Omental fat pad (tissue), 4 donors: ENCODE measurements around the gene HDAC7. TPM values are rescaled to one million over a fixed set of nuclear protein-coding genes. Genes with fewer than 3 reads are reported as not detected.
"Not testable (repeated sequence)": the region's sequence is repeated elsewhere in the genome, so short reads cannot be mapped to it uniquely, and the experiment has no call there.

Experiments
- ATAC-seq: fragments of 150-250 bp; one replicate; pipeline ENCODE4 v1.9.1; 2016; ENCODE audit warnings: mild to moderate bottlenecking, moderate library complexity; ENCODE audit not compliant: low FRiP score
- DNase-seq: peaks from one replicate; pipeline ENCODE4 v3.0.0-alpha.2; 2019; ENCODE audit warnings: low spot score
- total RNA-seq, 4 donors: library from RNA; depleted of rRNA; stranded (reverse); fragments of >200 nt; gene quantifications; one replicate each; pipeline ENCODE4 v1.1.0, GENCODE V29; 2016
- TF ChIP-seq, protein P1 (sequence below), 3 donors: fragments of 450-650 bp; IDR thresholded peaks; one replicate each; pipeline ENCODE4 v1.5.1; 2016 to 2017; ENCODE audit warnings: antibody characterized with exemption in 3 of 3, mild to moderate bottlenecking in 3 of 3, moderate library complexity in 2 of 3

The HDAC7 gene
- total RNA-seq, 4 donors from 2014 or later = 40.3 to 102 (median 62.9) TPM

DNA sequence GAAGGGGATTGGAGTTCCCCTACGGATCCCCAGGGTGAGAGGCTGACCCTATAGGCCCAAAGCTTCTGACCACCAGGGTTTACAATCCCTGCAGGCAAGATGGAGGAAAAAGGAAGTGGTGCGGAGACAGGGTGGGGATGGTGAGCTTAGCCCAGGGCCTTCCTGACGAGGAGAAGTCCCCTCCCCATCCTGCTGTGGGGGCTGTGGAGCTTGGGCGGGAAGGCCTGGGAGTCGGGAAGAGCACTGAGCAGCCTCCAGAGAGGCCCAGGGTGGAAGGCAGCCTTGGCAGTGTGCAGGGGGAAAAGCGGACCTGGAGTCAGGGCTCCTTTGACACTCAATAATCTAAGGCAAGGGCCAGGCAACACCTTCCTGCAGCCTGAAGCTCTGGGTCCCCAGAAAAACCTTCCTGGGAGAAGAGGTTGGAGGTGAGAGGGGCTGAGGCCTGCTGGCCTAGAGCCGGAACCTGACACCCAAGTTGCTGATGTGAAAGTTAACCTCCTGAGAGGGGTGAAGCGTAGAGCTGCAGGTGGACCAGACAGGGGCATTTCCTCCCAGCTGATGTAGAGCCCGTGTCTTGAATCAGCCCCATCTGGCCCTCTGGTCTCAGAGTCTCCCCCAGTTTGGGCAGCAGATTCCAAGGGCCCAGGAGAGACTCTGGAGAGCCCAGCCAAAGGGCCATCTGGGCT, 6.0 kb downstream of the HDAC7 start:
- ATAC-seq = peak; percentile 0
- DNase-seq = no peak
- TF ChIP-seq, protein P1, sequence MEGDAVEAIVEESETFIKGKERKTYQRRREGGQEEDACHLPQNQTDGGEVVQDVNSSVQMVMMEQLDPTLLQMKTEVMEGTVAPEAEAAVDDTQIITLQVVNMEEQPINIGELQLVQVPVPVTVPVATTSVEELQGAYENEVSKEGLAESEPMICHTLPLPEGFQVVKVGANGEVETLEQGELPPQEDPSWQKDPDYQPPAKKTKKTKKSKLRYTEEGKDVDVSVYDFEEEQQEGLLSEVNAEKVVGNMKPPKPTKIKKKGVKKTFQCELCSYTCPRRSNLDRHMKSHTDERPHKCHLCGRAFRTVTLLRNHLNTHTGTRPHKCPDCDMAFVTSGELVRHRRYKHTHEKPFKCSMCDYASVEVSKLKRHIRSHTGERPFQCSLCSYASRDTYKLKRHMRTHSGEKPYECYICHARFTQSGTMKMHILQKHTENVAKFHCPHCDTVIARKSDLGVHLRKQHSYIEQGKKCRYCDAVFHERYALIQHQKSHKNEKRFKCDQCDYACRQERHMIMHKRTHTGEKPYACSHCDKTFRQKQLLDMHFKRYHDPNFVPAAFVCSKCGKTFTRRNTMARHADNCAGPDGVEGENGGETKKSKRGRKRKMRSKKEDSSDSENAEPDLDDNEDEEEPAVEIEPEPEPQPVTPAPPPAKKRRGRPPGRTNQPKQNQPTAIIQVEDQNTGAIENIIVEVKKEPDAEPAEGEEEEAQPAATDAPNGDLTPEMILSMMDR (IDR thresholded peaks at IDR 0.05) = no peak

DNA sequence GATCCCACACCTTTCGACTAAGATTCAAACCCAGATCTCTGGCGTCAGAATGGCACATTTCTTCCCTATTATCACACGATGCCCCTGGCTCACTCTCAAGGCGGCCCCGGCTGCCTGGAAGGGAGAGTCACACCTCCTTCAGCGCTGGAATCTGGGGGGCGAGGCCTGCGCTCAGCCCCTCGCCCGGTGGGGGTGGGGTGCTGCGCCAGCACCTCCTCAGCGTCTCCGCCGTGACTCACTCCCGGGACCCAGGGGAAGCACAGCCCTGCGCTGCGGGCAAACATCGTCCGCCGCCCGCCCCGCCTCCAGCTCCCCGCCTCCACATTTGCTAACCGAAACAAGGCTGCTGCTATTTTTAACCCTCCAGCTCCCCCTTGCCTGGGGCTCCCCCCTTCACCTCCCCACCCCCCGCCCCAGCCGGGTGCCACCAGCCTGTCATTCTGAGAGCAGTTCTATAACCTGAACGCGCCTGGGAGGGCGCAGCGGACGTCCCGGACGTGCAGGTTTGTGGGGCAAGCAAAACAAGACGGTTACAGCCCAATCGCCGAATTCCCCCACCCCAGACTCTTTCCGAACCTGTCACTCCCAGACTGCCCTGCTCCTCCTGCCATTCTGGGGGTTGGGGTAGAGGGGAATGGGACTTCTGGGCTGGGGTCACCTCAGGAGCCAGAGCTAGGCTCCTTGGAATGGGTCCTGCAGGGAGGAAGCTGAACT, 6.7 kb downstream of the HDAC7 start:
- TF ChIP-seq, protein P1 (IDR thresholded peaks at IDR 0.05) = no peak
- peak; percentile 68 for DNase-seq
- ATAC-seq = peak; percentile 75

DNA sequence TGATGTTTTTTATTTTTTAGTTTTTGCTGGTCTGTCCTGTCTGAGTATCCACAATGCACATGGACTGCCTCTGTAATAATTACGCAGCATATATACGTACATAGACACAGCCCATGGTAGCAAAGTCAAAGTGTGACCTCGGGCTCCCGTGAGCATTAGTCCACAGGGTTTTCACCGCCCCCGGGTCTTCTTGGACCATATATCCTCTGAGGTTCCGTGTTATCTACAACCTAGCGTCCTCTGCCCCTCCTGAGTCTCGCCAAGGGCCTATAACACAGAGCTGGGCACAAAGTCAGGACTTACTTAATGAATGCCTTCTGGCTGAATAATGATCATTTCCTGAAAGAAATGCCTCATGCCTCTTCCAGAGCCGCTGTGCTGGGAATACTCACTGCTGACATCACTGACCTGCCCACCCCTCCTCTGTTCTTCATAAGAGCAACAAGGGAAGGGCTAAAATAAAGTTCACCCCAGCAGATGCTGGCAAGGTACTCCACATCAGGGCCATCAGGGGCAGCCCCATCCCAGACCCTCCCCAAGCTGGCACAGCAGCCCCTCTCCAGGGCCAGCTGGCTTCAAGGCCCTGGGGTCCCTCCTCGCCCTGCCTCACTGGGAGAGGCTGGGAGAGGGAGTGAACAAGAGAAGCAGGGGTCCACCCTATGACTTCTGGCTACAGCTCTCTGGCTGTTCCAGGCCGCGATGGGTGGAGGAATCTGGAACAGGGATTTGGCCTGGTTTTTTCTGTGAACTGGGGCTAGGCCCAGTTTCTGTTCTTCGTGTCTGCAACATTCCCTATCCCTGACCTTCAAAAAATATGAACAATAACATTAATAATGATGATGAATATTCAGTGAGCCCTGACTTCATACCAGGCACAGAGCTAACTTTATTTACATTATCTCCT, 7.9 kb downstream of the HDAC7 start:
- peak; percentile 60 for DNase-seq

DNA sequence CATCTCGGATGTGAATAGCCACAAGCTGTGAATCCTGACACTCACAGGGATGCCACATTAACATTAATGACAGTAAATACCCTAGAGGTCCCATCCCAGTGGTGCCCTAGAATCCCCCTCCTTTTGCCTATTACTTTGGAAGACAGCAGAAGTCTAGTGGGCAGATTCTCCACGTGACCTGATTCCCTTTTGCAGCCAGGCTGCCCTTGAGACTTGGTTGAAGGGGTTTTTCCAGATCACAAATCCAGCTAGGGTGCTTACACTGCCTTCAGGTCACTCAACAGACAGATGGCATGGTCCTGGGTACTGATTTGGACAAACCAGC, 8.7 kb downstream of the HDAC7 start:
- DNase-seq (no peak), ATAC-seq (no peak)
- TF ChIP-seq, protein P1 (IDR thresholded peaks at IDR 0.05) = no peak

More for the DNA sequence above, 7.9 kb downstream of the HDAC7 start:
- TF ChIP-seq, protein P1 (IDR thresholded peaks at IDR 0.05) = no peak
- peak; percentile 62 for ATAC-seq

DNA sequence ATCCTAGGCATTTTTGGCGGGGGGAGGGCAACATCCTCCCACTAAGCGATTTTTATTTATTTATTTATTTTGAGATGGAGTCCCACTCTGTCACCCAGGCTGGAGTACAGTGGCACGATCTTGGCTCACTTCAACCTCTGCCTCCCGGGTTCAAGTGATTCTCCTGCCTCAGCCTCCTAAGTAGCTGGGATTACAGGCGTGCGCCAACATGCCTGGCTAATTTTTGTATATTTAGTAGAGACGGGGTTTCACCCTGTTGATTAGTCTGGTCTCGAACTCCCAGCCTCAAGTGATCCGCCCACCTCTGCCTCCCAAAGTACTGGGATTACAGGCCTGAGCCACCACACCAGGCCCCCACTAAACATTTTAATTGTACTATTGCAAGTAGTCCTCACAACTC, 10.2 kb downstream of the HDAC7 start:
- DNase-seq, ATAC-seq: not testable (repeated sequence)

DNA sequence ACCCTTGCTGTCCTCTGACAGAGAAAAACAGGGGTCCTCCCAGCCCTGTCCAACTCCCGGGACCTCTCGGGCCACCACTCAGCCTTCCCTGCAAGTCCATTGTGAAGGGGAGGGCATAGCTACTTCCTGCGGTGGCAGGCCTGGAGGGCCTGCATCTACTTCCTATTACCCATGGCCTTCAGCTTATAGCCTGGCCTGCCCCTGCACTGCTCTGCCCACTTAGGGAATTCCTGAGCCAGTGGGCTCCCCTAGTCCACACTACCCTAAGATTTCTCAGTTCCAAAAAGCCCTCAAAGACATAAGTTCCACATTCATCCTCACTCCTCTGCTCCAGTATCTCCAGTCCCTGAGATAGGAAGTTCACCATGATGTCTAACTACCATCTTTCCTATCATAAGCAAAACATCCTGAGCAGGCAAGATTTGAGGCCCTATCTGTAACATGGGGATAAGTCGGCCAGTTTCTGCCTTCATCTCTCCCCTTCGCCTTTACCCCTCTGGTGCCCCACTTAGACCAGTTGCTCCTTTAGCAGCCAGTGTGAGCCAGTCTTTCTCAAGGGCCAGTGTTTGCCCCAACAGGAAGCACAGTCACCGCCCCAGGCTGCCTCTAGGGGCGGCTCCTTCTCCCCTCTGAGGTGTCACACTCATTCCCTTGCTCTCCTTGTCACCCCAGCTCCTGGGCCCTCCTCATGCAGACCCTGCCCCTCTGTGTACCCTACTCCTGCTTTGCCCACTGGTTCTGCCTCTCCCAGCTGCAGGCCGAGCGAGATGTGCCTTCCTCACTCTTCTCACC, 10.9 kb downstream of the HDAC7 start:
- DNase-seq (no peak), ATAC-seq (no peak)
- TF ChIP-seq, protein P1 (IDR thresholded peaks at IDR 0.05) = no peak
